Measurements from ENCODE around the gene SPEF2.

DNA sequence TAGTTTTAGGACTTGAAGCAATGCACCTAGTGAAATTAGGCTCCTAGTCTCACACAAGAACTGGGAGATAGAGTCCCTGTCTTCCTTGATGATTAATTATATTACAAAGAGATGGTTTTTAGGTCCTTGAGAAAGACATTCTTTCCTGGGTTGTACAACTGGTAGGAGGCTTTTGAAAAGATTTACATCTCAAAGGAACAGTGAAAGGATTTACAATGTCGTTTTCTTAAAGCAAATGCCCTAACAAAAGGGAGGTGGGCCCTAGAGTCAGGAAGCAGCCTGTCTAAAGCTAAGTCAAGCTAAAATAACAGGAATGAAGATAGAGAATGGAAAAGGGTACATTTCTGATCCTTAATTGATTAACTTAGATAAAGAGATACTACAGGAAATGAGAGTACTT is 136.8 kb downstream of the SPEF2 start:
- TF ChIP-seq, protein P1, sequence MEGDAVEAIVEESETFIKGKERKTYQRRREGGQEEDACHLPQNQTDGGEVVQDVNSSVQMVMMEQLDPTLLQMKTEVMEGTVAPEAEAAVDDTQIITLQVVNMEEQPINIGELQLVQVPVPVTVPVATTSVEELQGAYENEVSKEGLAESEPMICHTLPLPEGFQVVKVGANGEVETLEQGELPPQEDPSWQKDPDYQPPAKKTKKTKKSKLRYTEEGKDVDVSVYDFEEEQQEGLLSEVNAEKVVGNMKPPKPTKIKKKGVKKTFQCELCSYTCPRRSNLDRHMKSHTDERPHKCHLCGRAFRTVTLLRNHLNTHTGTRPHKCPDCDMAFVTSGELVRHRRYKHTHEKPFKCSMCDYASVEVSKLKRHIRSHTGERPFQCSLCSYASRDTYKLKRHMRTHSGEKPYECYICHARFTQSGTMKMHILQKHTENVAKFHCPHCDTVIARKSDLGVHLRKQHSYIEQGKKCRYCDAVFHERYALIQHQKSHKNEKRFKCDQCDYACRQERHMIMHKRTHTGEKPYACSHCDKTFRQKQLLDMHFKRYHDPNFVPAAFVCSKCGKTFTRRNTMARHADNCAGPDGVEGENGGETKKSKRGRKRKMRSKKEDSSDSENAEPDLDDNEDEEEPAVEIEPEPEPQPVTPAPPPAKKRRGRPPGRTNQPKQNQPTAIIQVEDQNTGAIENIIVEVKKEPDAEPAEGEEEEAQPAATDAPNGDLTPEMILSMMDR (IDR thresholded peaks at IDR 0.05; ENCODE audit: poor library complexity, severe bottlenecking): no peak
- TF ChIP-seq EZH2 (IDR thresholded peaks at IDR 0.05; ENCODE audit: borderline replicate concordance, insufficient read depth, low read length, poor library complexity, severe bottlenecking) (no peak), TAF1 (IDR thresholded peaks at IDR 0.05; ENCODE audit: low read depth) (no peak), EP300 (conservative IDR thresholded peaks at IDR 0.05; ENCODE audit: poor library complexity, severe bottlenecking) (no peak), SMC3 (conservative IDR thresholded peaks at IDR 0.05; ENCODE audit: poor library complexity) (no peak)
- TF ChIP-seq, protein P2, sequence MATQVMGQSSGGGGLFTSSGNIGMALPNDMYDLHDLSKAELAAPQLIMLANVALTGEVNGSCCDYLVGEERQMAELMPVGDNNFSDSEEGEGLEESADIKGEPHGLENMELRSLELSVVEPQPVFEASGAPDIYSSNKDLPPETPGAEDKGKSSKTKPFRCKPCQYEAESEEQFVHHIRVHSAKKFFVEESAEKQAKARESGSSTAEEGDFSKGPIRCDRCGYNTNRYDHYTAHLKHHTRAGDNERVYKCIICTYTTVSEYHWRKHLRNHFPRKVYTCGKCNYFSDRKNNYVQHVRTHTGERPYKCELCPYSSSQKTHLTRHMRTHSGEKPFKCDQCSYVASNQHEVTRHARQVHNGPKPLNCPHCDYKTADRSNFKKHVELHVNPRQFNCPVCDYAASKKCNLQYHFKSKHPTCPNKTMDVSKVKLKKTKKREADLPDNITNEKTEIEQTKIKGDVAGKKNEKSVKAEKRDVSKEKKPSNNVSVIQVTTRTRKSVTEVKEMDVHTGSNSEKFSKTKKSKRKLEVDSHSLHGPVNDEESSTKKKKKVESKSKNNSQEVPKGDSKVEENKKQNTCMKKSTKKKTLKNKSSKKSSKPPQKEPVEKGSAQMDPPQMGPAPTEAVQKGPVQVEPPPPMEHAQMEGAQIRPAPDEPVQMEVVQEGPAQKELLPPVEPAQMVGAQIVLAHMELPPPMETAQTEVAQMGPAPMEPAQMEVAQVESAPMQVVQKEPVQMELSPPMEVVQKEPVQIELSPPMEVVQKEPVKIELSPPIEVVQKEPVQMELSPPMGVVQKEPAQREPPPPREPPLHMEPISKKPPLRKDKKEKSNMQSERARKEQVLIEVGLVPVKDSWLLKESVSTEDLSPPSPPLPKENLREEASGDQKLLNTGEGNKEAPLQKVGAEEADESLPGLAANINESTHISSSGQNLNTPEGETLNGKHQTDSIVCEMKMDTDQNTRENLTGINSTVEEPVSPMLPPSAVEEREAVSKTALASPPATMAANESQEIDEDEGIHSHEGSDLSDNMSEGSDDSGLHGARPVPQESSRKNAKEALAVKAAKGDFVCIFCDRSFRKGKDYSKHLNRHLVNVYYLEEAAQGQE (IDR thresholded peaks at IDR 0.05; ENCODE audit: borderline replicate concordance): no peak

All from neural cell (in vitro differentiated cells).